ENCODE measurements around the gene TMEM8B.

Gene TMEM8B

GRCh38 chr9:35811381-35812024, 17.5 kb upstream of the TMEM8B start:
- no peak for DNase-seq (ENCODE audit: low read depth)

GRCh38 chr9:35812025-35812602, 16.9 kb upstream of the TMEM8B start, which contains the start of gene SPAG8:
Gene SPAG8, minus strand, starts transcription at chr9:35812262. Its CDS starts 115 bp downstream, at chr9:35812147.
- peak; percentile 91 for DNase-seq (ENCODE audit: low read depth)

- no peak for DNase-seq (ENCODE audit: low read depth)
Observed at GRCh38 chr9:35813434-35814105, 15.5 kb upstream of the TMEM8B start.

- DNase-seq (ENCODE audit: low read depth): no peak
Observed at GRCh38 chr9:35814106-35814840, 14.8 kb upstream of the TMEM8B start.

- DNase-seq (ENCODE audit: low read depth): peak; percentile 95
Observed at GRCh38 chr9:35814841-35815543, 14.0 kb upstream of the TMEM8B start, which contains the start of gene HINT2. Gene HINT2, minus strand, starts transcription at chr9:35815042. Its CDS starts 63 bp downstream, at chr9:35814979.

- no peak for DNase-seq (ENCODE audit: low read depth)
Observed at GRCh38 chr9:35816708-35817107, 12.3 kb upstream of the TMEM8B start.

- no peak for DNase-seq (ENCODE audit: low read depth)
Observed at GRCh38 chr9:35818341-35818740, 10.7 kb upstream of the TMEM8B start.

- no peak for DNase-seq (ENCODE audit: low read depth)
Observed at GRCh38 chr9:35820076-35820475, 9.0 kb upstream of the TMEM8B start.

- DNase-seq (ENCODE audit: low read depth): no peak
Observed at GRCh38 chr9:35822926-35823325, 6.1 kb upstream of the TMEM8B start.

- no peak for DNase-seq (ENCODE audit: low read depth)
Observed at GRCh38 chr9:35826071-35826701, 2.8 kb upstream of the TMEM8B start.

GRCh38 chr9:35827486-35827885, 1.5 kb upstream of the TMEM8B start:
- no peak for DNase-seq (ENCODE audit: low read depth)

- no peak for DNase-seq (ENCODE audit: low read depth)
Observed at GRCh38 chr9:35828716-35829083, 328 bp upstream of the TMEM8B start, which contains the start of gene FAM221B. Gene FAM221B, minus strand, starts transcription at chr9:35828732. Its CDS starts 2,571 bp downstream, at chr9:35826161.

GRCh38 chr9:35829764-35830096, 702 bp downstream of the TMEM8B start:
- DNase-seq (ENCODE audit: low read depth): no peak

- no peak for DNase-seq (ENCODE audit: low read depth)
Observed at GRCh38 chr9:35831040-35831439, 2.0 kb downstream of the TMEM8B start.

- no peak for DNase-seq (ENCODE audit: low read depth)
Observed at GRCh38 chr9:35832814-35833213, 3.8 kb downstream of the TMEM8B start.

- no peak for DNase-seq (ENCODE audit: low read depth)
Observed at GRCh38 chr9:35834260-35835215, 5.5 kb downstream of the TMEM8B start.

GRCh38 chr9:35835216-35835632, 6.2 kb downstream of the TMEM8B start:
- DNase-seq (ENCODE audit: low read depth): no peak

- no peak for DNase-seq (ENCODE audit: low read depth)
Observed at GRCh38 chr9:35835766-35836165, 6.7 kb downstream of the TMEM8B start.

- DNase-seq (ENCODE audit: low read depth): no peak
Observed at GRCh38 chr9:35836595-35836994, 7.6 kb downstream of the TMEM8B start.

GRCh38 chr9:35839926-35840325, 10.9 kb downstream of the TMEM8B start:
- DNase-seq (ENCODE audit: low read depth): no peak
